Heart left ventricle (tissue), 13 donors: ENCODE results near the gene TNFAIP2.
A peak's percentile ranks its signal among the peaks of the same experiment; 100 is the strongest.

Experiments used
- POLR2A ChIP-seq, 2 donors: fragments of 450-650 bp; IDR thresholded peaks; one replicate each; pipeline ENCODE4 v1.6.1; 2017; ENCODE audit warnings: antibody characterized with exemption in 2 of 2, mild to moderate bottlenecking in 2 of 2, moderate library complexity in 2 of 2
- TF ChIP-seq, protein P1 (sequence below), 12 donors: fragments of 200-600 bp; sonication (generic) in 4 of 12; IDR thresholded peaks; one replicate each; pipeline versions ENCODE4 v1.5.0 to v1.8.0; 2018 to 2022; ENCODE audit warnings: antibody characterized with exemption in 12 of 12, mild to moderate bottlenecking in 5 of 12
- donor health status: ischemic (EF 13 %, LVEDD 7.1; RV severe dilation, severe dysfunction).
- donor health status: DM: no; HTN: yes; CAD: no.
- donor health status: DM: no; HTN: no; CAD: no.
- donor health status: ischemic (EF 25% LVEDD 6.9; RV normal size, moderate dysfunction).
- donor health status: ischemic (EF 25% LVEDD 5.7; RV mildly dilated, moderate dysfunction).
- donor health status: ischemic (EF 35%, LVEDD 5.7; RV mildly dilated, moderate dysfunction).
- donor health status: nonischemic (EF 11% LVEDD 7.7; RV severe dilation, severe dysfunction).
- donor health status: DM: yes; HTN: yes; CAD: no.
- donor health status: PGD.
- donor health status: ischemic (EF 29% LVEDD 5.4; RV normal size, mild dysfunction).
- donor health status: nonischemic (EF 23%, LVEDD 6.1; RV moderate dilation, normal function).

GRCh38 chr14:103104654-103105452 is 18.4 kb upstream of the TNFAIP2 start:
- TF ChIP-seq, protein P1, sequence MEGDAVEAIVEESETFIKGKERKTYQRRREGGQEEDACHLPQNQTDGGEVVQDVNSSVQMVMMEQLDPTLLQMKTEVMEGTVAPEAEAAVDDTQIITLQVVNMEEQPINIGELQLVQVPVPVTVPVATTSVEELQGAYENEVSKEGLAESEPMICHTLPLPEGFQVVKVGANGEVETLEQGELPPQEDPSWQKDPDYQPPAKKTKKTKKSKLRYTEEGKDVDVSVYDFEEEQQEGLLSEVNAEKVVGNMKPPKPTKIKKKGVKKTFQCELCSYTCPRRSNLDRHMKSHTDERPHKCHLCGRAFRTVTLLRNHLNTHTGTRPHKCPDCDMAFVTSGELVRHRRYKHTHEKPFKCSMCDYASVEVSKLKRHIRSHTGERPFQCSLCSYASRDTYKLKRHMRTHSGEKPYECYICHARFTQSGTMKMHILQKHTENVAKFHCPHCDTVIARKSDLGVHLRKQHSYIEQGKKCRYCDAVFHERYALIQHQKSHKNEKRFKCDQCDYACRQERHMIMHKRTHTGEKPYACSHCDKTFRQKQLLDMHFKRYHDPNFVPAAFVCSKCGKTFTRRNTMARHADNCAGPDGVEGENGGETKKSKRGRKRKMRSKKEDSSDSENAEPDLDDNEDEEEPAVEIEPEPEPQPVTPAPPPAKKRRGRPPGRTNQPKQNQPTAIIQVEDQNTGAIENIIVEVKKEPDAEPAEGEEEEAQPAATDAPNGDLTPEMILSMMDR (IDR thresholded peaks at IDR 0.05): peak; percentile 88 to 98 (median 94)
- peak in 1 of 2 donors; percentile 17 for TF ChIP-seq POLR2A (IDR thresholded peaks at IDR 0.05)
